ACC112 (cell line): ENCODE measurements around the gene ODF4.

Experiments used
- H2AFZ ChIP-seq: fragments of 200-600 bp; sonication (generic); one replicate; pipeline ENCODE4 v1.6.0; 2017; ENCODE audit warnings: antibody characterized with exemption, low read length; ENCODE audit not compliant: unreplicated experiment
- H3K27ac ChIP-seq: fragments of 200-600 bp; sonication (generic); 2 replicates; pipeline ENCODE4 v1.5.1; 2014; ENCODE audit warnings: low read depth, mild to moderate bottlenecking, antibody characterized with exemption, low read length, moderate library complexity
- H3K27me3 ChIP-seq: fragments of 200-600 bp; sonication (generic); 2 replicates; pipeline ENCODE4 v1.6.1; 2014; ENCODE audit warnings: mild to moderate bottlenecking, antibody characterized with exemption, low read length, moderate library complexity, mixed read lengths; ENCODE audit not compliant: insufficient read depth
- H3K36me3 ChIP-seq: fragments of 200-600 bp; sonication (generic); 2 replicates; pipeline ENCODE4 v1.6.1; 2016; ENCODE audit warnings: mild to moderate bottlenecking, antibody characterized with exemption, low read length, moderate library complexity, mixed read lengths; ENCODE audit not compliant: insufficient read depth
- H3K4me1 ChIP-seq: fragments of 200-600 bp; sonication (generic); one replicate; pipeline ENCODE4 v1.6.1; 2016; ENCODE audit warnings: low read length, mixed read lengths; ENCODE audit not compliant: insufficient read depth, unreplicated experiment, control insufficient read depth
- H3K4me3 ChIP-seq: fragments of 200-600 bp; sonication (generic); 2 replicates; pipeline ENCODE4 v1.5.1; 2014; ENCODE audit warnings: mild to moderate bottlenecking, low read depth, low read length
- H3K79me2 ChIP-seq: fragments of 200-600 bp; sonication (generic); one replicate; pipeline ENCODE4 v1.6.0; 2016; ENCODE audit warnings: low read length; ENCODE audit not compliant: control insufficient read depth, unreplicated experiment, insufficient read depth

ODF4 gene

GRCh38 chr17:8382052-8382879 is 42.6 kb downstream of the ODF4 start:
- Histone ChIP-seq H3K36me3 (peaks cover 32% of the 10 kb centered on the region), H3K79me2 (peaks cover 45% of the 10 kb centered on the region)

GRCh38 chr17:8382880-8383142 is 43.2 kb downstream of the ODF4 start:
- Histone ChIP-seq H3K4me3 (peak overlapping the region; percentile 94), H3K27ac (peak overlapping the region; percentile 72), H2AFZ (no peak overlapping the region), H3K79me2 (peaks cover 45% of the 10 kb centered on the region), H3K27me3 (no peaks in the 10 kb centered on the region), H3K36me3 (peaks cover 32% of the 10 kb centered on the region), H3K4me1 (peaks cover 32% of the 10 kb centered on the region)

More at GRCh38 chr17:8382052-8382879, 42.6 kb downstream of the ODF4 start:
- no peaks in the 10 kb centered on the region for H3K27me3 ChIP-seq
- H3K27ac ChIP-seq = peak overlapping the region; percentile 72
- no peak overlapping the region for H2AFZ ChIP-seq
- peak overlapping the region; percentile 94 for H3K4me3 ChIP-seq
- H3K4me1 ChIP-seq = peaks cover 32% of the 10 kb centered on the region

GRCh38 chr17:8383143-8383822 is 43.6 kb downstream of the ODF4 start, which contains the start of gene RPL26:
RPL26 (minus strand) TSS chr17:8383193; CDS start chr17:8382310, 883 bp downstream.
- Histone ChIP-seq H2AFZ (peak within 1 kb of the TSS; percentile 87), H3K27ac (peak within 1 kb of the TSS; percentile 72), H3K36me3 (peaks cover 32% of the 10 kb centered on the region), H3K4me3 (peak within 1 kb of the TSS; percentile 94), H3K79me2 (peaks cover 45% of the 10 kb centered on the region), H3K4me1 (peaks cover 32% of the 10 kb centered on the region), H3K27me3 (no peaks in the 10 kb centered on the region)

- Histone ChIP-seq H3K4me1 (peaks cover 31% of the 10 kb centered on the region), H3K4me3 (peak overlapping the region; percentile 94), H2AFZ (no peak overlapping the region), H3K27me3 (no peaks in the 10 kb centered on the region), H3K27ac (peak overlapping the region; percentile 76), H3K36me3 (peaks cover 21% of the 10 kb centered on the region), H3K79me2 (peaks cover 31% of the 10 kb centered on the region)
These were observed 45.2 kb downstream of the ODF4 start for GRCh38 chr17:8384801-8385378.

- no peaks in the 10 kb centered on the region for H3K27me3 ChIP-seq
- H3K4me1 ChIP-seq = peaks cover 14% of the 10 kb centered on the region
- peaks cover 12% of the 10 kb centered on the region for H3K79me2 ChIP-seq
- no peak overlapping the region for H3K4me3 ChIP-seq
- no peak overlapping the region for H2AFZ ChIP-seq
- H3K27ac ChIP-seq = no peak overlapping the region
- H3K36me3 ChIP-seq = 0 out of 2 replicates have a peak, but pooled peaks cover 4% of the 10 kb centered on the region
These were observed 47.2 kb downstream of the ODF4 start for GRCh38 chr17:8386841-8387240.

GRCh38 chr17:8387914-8388651 is 48.4 kb downstream of the ODF4 start:
- no peak overlapping the region for H3K4me3 ChIP-seq
- H2AFZ ChIP-seq = no peak overlapping the region
- no peaks in the 10 kb centered on the region for H3K36me3 ChIP-seq
- peaks cover 14% of the 10 kb centered on the region for H3K4me1 ChIP-seq
- H3K27me3 ChIP-seq = no peaks in the 10 kb centered on the region
- no peaks in the 10 kb centered on the region for H3K79me2 ChIP-seq
- H3K27ac ChIP-seq = no peak overlapping the region

GRCh38 chr17:8391711-8392110 is 52.1 kb downstream of the ODF4 start:
- H3K79me2 ChIP-seq = no peaks in the 10 kb centered on the region
- peaks cover 5% of the 10 kb centered on the region for H3K4me1 ChIP-seq
- H3K4me3 ChIP-seq = no peak overlapping the region
- no peak overlapping the region for H2AFZ ChIP-seq
- H3K36me3 ChIP-seq = no peaks in the 10 kb centered on the region
- no peak overlapping the region for H3K27ac ChIP-seq
- H3K27me3 ChIP-seq = peaks cover 23% of the 10 kb centered on the region

GRCh38 chr17:8392274-8392673 is 52.6 kb downstream of the ODF4 start:
- Histone ChIP-seq H3K27me3 (peaks cover 29% of the 10 kb centered on the region), H3K79me2 (no peaks in the 10 kb centered on the region), H3K27ac (no peak overlapping the region), H2AFZ (no peak overlapping the region), H3K36me3 (no peaks in the 10 kb centered on the region), H3K4me3 (no peak overlapping the region), H3K4me1 (peaks cover 5% of the 10 kb centered on the region)

GRCh38 chr17:8392674-8393469 is 53.2 kb downstream of the ODF4 start:
- Histone ChIP-seq H3K36me3 (no peaks in the 10 kb centered on the region), H3K79me2 (no peaks in the 10 kb centered on the region), H3K4me1 (peaks cover 5% of the 10 kb centered on the region), H3K27ac (no peak overlapping the region), H3K27me3 (peaks cover 34% of the 10 kb centered on the region), H2AFZ (no peak overlapping the region), H3K4me3 (no peak overlapping the region)
